Hepatocyte (in vitro differentiated cells): ENCODE measurements around the gene OSBPL7. TPM values are rescaled to one million over a fixed set of nuclear protein-coding genes. Genes with fewer than 3 reads are reported as not detected.
A peak's percentile ranks its signal among the peaks of the same experiment; 100 is the strongest.

Source experiments
- DNase-seq: peaks from one replicate; pipeline ENCODE4 v3.0.0-alpha.2; 2016; ENCODE audit warnings: low spot score
- H2AFZ ChIP-seq: fragments of 200-600 bp; sonication (generic); 2 replicates; pipeline ENCODE4 v1.6.0; 2016; ENCODE audit warnings: antibody characterized with exemption, mild to moderate bottlenecking
- H3K27ac ChIP-seq: fragments of 200-600 bp; sonication (generic); 2 replicates; pipeline ENCODE4 v1.5.1; 2016; ENCODE audit warnings: mild to moderate bottlenecking
- H3K27me3 ChIP-seq: fragments of 200-600 bp; sonication (generic); 2 replicates; pipeline ENCODE4 v1.6.1; 2016
- H3K36me3 ChIP-seq: fragments of 200-600 bp; sonication (generic); replicated peaks from 2 replicates; pipeline ENCODE4 v1.5.1; 2016; ENCODE audit warnings: low read depth; ENCODE audit not compliant: insufficient read depth
- H3K4me1 ChIP-seq: fragments of 200-600 bp; sonication (generic); 2 replicates; pipeline ENCODE4 v1.5.1; 2016; ENCODE audit warnings: mild to moderate bottlenecking, moderate library complexity; ENCODE audit not compliant: insufficient read depth
- H3K4me2 ChIP-seq: fragments of 200-600 bp; sonication (generic); 2 replicates; pipeline ENCODE4 v1.6.0; 2016
- H3K4me3 ChIP-seq: fragments of 200-600 bp; sonication (generic); 2 replicates; pipeline ENCODE4 v1.5.1; 2016; ENCODE audit warnings: mild to moderate bottlenecking
- H3K79me2 ChIP-seq: fragments of 200-600 bp; sonication (generic); 2 replicates; pipeline ENCODE4 v1.6.0; 2017; ENCODE audit warnings: mild to moderate bottlenecking
- H3K9me2 ChIP-seq: fragments of 200-600 bp; sonication (generic); replicated peaks from 2 replicates; pipeline ENCODE4 v1.6.0; 2017; ENCODE audit warnings: mild to moderate bottlenecking; ENCODE audit not compliant: insufficient read depth
- H3K9me3 ChIP-seq: fragments of 200-600 bp; sonication (generic); 2 replicates; pipeline ENCODE4 v1.5.1; 2016; ENCODE audit warnings: low read depth, mild to moderate bottlenecking
- H4K20me1 ChIP-seq: fragments of 200-600 bp; sonication (generic); 2 replicates; pipeline ENCODE4 v1.6.0; 2016; ENCODE audit warnings: mild to moderate bottlenecking; ENCODE audit not compliant: insufficient read depth, poor library complexity, severe bottlenecking
- EZH2 ChIP-seq: fragments of 200-600 bp; sonication (generic); IDR thresholded peaks from 2 replicates; pipeline ENCODE4 v1.6.1; 2016; ENCODE audit warnings: antibody characterized with exemption, mild to moderate bottlenecking, borderline replicate concordance
- EZH2phosphoT487 ChIP-seq: fragments of 200-600 bp; sonication (generic); IDR thresholded peaks from one replicate; pipeline ENCODE4 v1.6.1; 2018; ENCODE audit warnings: antibody characterized with exemption, mild to moderate bottlenecking, low read depth, moderate library complexity; ENCODE audit not compliant: unreplicated experiment, severe bottlenecking
- WGBS: methylation state at CpG from one replicate; pipeline ENCODE4 v1.1.6; 2016; ENCODE audit warnings: low lambda C conversion rate; ENCODE audit errors: missing lambda C conversion rate; 5-methylcytosine and 5-hydroxymethylcytosine counted together
- polyA plus RNA-seq: library from polyadenylated mRNA; unstranded; fragments of >200 nt; fragmentation: Nextera tagmentation; extraction: Ambion mirVana; gene quantifications from 2 replicates; pipeline ENCODE4 v1.2.1, GENCODE V29; 2016
- total RNA-seq: library from RNA; depleted of rRNA; stranded (reverse); fragments of >200 nt; gene quantifications from 2 replicates; pipeline ENCODE4 v1.2.3, GENCODE V29; 2014
- TF ChIP-seq, protein P1 (sequence below): fragments of 200-600 bp; sonication (generic); IDR thresholded peaks from 2 replicates; pipeline ENCODE4 v1.5.1; 2016; ENCODE audit warnings: antibody characterized with exemption, mild to moderate bottlenecking; ENCODE audit not compliant: poor library complexity

OSBPL7 gene
- total and polyA plus RNA-seq, 2 experiments from 2014 or later = 6.2 to 9.3 TPM

DNA sequence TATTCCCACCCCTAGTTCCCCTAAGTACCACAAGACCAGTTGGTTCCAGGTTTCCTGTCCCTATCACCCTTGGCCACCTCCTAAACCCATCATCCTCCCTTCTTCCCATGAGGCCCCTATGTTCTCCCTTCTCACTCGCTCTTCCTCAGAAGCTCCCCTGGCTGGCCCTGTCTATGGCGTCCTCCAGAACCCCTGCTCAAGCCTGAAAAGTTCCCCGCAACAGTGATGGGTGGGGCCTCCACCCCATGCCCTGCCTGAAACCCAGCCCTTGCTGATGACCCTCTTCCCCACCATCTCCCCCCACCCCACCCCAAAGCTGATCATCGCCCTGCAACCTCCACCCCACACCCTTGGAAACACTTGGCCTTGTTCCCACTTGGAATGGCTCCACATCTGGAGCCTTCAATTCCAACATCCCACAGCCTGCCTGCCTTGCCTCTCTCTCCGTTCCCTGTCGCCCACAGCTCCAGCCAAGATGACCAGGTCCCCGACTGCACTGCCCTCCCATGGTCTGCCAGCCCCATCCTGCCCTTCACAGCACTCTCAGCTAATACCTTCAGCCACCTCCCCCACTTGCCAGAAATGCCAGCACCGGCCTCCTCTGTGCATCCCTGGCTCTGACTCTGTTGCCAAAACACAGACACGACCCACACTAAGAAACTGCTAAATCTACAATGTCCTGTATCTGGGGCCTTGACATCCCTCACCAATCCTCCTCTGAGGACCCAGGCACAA is 10.5 kb downstream of the OSBPL7 start:
- Histone ChIP-seq H3K4me2 (no peak overlapping the region), H2AFZ (no peak overlapping the region), H3K4me3 (no peak overlapping the region), H4K20me1 (no peaks in the 10 kb centered on the region), H3K36me3 (no peaks in the 10 kb centered on the region), H3K79me2 (no peaks in the 10 kb centered on the region), H3K9me3 (no peaks in the 10 kb centered on the region), H3K9me2 (no peaks in the 10 kb centered on the region), H3K4me1 (peaks cover 22% of the 10 kb centered on the region), H3K27me3 (no peaks in the 10 kb centered on the region), H3K27ac (peak overlapping the region; percentile 81)
- no peak for TF ChIP-seq EZH2
- no peak for TF ChIP-seq EZH2phosphoT487
- TF ChIP-seq, protein P1, sequence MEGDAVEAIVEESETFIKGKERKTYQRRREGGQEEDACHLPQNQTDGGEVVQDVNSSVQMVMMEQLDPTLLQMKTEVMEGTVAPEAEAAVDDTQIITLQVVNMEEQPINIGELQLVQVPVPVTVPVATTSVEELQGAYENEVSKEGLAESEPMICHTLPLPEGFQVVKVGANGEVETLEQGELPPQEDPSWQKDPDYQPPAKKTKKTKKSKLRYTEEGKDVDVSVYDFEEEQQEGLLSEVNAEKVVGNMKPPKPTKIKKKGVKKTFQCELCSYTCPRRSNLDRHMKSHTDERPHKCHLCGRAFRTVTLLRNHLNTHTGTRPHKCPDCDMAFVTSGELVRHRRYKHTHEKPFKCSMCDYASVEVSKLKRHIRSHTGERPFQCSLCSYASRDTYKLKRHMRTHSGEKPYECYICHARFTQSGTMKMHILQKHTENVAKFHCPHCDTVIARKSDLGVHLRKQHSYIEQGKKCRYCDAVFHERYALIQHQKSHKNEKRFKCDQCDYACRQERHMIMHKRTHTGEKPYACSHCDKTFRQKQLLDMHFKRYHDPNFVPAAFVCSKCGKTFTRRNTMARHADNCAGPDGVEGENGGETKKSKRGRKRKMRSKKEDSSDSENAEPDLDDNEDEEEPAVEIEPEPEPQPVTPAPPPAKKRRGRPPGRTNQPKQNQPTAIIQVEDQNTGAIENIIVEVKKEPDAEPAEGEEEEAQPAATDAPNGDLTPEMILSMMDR = no peak
- WGBS = 90% methylated on average over 9 of the region's 9 CpGs
- no peak for DNase-seq

GRCh38 chr17:47810200-47810821 is 11.3 kb downstream of the OSBPL7 start:
- Histone ChIP-seq H3K9me2 (no peaks in the 10 kb centered on the region), H3K4me2 (no peak overlapping the region), H3K4me3 (no peak overlapping the region), H3K27ac (peak overlapping the region; percentile 81), H4K20me1 (no peaks in the 10 kb centered on the region), H3K36me3 (no peaks in the 10 kb centered on the region), H3K27me3 (no peaks in the 10 kb centered on the region), H2AFZ (no peak overlapping the region), H3K9me3 (no peaks in the 10 kb centered on the region), H3K4me1 (peaks cover 22% of the 10 kb centered on the region), H3K79me2 (no peaks in the 10 kb centered on the region)
- no peak for TF ChIP-seq EZH2
- TF ChIP-seq EZH2phosphoT487 = no peak
- TF ChIP-seq, protein P1 = no peak
- peak; percentile 93 for DNase-seq
- 35% methylated on average over 10 of the region's 10 CpGs for WGBS

DNA sequence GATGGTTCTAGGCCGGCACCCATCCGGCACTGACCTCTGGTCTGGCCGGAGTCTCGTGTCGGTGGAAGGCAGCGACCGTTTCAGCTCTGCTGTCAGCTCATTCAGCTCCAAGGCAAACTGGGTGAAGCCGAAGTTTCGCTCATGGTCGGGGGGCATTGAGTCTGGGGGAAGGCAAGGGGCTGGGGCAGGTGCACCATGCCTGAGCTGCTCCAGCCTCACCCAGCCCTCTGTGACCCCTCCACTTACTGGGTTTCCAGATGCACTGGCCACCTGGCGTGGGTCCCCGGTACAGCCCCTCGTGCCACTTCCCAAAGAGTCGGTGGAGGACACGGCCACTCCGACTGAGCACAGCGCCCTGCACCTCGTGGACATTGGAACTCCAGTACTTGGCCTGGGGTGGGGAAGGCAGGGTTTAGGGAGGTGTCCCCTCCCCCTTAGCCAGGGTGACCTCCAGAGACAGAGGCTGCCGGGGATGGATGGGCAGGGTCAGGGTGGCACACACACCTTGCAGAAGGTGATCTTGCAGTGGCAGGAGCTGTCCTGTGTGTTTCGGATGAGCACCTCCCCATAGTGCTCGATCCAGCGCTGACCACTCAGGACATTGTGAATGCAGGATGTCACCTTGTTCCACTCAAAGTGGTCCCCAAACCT is 12.6 kb downstream of the OSBPL7 start:
- no peak for DNase-seq
- H3K4me1 ChIP-seq = peaks cover 22% of the 10 kb centered on the region

More for the DNA sequence above, 12.6 kb downstream of the OSBPL7 start:
- Histone ChIP-seq H3K9me2 (no peaks in the 10 kb centered on the region), H2AFZ (no peak overlapping the region), H3K36me3 (no peaks in the 10 kb centered on the region), H3K27ac (peak overlapping the region; percentile 81), H4K20me1 (no peaks in the 10 kb centered on the region), H3K9me3 (no peaks in the 10 kb centered on the region), H3K27me3 (no peaks in the 10 kb centered on the region), H3K79me2 (no peaks in the 10 kb centered on the region), H3K4me3 (no peak overlapping the region), H3K4me2 (no peak overlapping the region)
- TF ChIP-seq EZH2phosphoT487 (no peak), EZH2 (no peak)
- TF ChIP-seq, protein P1 = no peak
- WGBS = 95% methylated on average over 19 of the region's 22 CpGs
